NCI-H1694 (cell line): ENCODE measurements around the gene SMAP1.

Experiments used
- DNase-seq: peaks from one replicate; lab custom pipeline; 2025; lab: John Stamatoyannopoulos, UW

The SMAP1 gene

GRCh38 chr6:70667711-70668498, at the start of gene SMAP1:
Gene SMAP1, plus strand, starts transcription at chr6:70667883. Its CDS starts 141 bp downstream, at chr6:70668024.
- peak; percentile 58 for DNase-seq

DNA sequence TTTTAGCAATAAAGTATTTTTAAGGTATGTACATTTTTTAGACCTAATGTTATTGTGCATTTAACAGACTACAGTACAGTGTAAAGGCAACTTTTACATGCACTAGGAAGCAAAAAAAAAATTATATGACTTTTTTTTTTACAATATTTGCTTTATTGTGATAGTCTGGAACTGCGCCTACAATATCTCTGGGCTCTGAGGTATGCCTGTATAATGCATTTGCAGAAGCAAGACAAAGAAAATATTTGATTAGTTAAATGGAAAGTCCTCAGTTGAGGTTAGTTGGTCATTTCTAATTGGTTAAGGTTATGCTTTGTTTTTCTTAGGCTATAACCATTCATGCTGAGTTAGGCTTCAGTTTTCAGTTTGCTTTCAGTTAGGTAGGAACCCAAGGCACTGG, 46.9 kb upstream of the SMAP1 start:
- DNase-seq, result no peak

GRCh38 chr6:70622461-70622860, 45.2 kb upstream of the SMAP1 start:
- no peak for DNase-seq

- DNase-seq, result no peak
Observed at GRCh38 chr6:70625436-70625835, 42.2 kb upstream of the SMAP1 start.

DNA sequence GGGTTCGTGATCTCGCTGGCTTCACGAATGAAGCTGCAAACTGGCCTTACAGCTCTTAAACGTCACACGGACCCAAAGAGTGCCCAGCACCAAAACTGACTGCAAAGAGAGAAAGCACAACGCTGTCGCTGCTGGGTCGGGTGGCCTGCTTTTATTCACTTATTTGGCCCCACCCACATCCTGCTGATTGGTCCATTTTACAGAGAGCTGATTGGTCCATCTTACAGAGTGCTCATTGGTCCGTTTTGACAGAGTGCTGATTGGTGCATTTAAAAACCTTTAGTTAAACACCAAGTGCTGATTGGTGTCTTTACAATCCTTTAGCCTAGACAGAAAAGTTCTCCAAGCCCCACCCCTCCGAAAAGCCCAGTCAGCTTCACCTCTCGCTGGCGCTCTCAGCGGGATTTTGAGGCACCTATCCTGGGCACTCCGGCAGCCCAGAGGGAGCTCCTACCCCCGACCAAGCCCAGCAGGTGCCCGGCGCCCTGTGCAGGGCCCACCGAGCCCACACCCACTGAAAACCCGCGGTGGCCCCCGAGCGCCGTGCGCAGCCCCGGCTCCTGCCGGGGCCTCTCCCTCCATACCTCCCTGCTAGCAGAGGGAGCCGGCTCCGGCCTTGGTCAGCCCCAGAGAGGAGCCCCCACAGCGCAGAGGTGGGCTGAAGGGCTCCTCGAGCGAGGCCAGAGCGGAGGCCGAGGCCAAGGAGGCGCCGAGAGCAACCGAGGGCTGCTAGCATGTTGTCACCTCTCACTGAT, 40.0 kb upstream of the SMAP1 start:
- no peak for DNase-seq

- no peak for DNase-seq
Observed at GRCh38 chr6:70629929-70630328, 37.8 kb upstream of the SMAP1 start.

GRCh38 chr6:70633870-70634269, 33.8 kb upstream of the SMAP1 start:
- DNase-seq, result no peak

DNA sequence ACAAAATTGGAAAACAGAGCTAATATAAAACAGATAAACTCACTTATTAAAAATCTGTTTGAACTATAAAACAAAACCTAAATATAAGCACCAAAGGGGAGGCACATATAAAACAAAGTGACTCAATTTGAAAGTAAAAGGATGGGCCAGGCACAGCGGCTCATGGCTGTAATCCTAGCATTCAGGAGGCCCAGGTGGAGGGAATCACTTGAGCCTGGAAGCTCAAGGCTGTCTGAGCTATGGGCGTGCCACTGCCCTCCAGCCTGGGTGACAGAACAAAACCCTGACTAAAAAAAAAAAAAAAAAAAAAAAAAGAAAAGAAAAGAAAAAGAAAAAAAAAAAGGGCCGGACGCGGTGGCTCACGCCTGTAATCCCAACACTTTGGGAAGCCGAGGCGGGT, 31.1 kb upstream of the SMAP1 start:
- no peak for DNase-seq

DNA sequence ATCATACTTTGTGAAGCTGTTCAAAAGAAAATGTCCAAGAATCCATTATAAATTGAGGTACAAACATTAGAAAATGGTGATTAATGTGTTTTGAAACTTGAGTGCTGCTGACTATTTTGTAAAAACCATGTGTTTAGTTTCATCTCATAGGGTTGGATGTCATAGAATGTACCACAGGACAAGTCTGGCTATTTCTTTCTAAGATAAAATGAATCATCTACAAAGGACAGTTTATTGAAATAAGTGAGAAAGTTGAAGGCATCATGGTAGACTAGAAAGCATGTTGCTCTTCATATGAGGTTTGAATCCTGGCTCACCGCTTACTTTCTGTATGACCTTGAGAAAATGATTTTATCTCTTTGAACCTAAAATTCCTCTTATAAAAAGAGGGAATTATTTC, 29.2 kb upstream of the SMAP1 start:
- no peak for DNase-seq

- DNase-seq, result no peak
Observed at GRCh38 chr6:70651326-70651905, 16.3 kb upstream of the SMAP1 start.

- no peak for DNase-seq
Observed at GRCh38 chr6:70652216-70652615, 15.5 kb upstream of the SMAP1 start.

- no peak for DNase-seq
Observed at GRCh38 chr6:70657706-70658105, 10.0 kb upstream of the SMAP1 start.

GRCh38 chr6:70663881-70664466, 3.7 kb upstream of the SMAP1 start:
- peak; percentile 22 for DNase-seq

GRCh38 chr6:70666706-70667105, 977 bp upstream of the SMAP1 start:
- no peak for DNase-seq

GRCh38 chr6:70667256-70667710, 400 bp upstream of the SMAP1 start:
- no peak for DNase-seq

DNA sequence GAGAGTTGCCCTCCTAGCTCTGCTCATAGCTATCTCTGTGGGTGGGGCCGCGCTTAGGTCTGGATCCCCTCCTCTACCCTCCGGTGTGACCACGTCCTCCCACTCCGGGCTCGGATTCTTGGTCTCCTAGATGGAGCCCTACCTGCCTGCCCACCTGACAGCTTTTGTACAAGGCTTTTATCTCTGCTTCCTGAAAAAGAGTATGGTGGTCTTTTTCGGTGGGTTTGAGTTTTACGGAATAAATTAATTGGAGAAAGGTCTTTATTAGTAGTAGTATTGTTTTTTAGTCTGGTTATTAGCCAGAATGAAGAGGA, 773 bp downstream of the SMAP1 start:
- peak; percentile 39 for DNase-seq

- DNase-seq, result no peak
Observed at GRCh38 chr6:70669133-70669532, 1.4 kb downstream of the SMAP1 start.

DNA sequence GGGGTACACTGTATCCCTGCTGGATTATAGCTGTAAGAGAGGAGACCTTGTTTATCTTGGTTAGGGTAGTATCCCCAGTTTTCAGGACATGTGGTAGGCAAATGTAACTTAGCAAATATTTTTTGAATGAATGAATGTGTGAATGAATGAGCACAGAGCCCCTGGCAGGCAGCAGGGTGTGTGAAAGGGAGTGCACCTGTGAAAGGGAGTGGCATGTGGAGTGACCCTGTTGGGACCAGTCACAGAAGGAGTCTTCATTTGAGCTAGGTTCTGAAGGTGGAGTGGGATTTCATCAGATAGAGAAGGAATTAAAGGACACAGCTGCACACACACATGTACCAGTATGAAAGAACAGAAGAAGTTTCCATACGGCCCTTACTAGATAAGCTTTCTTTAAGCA, 4.9 kb downstream of the SMAP1 start:
- no peak for DNase-seq

- no peak for DNase-seq
Observed at GRCh38 chr6:70673054-70673453, 5.4 kb downstream of the SMAP1 start.

GRCh38 chr6:70673601-70674000, 5.9 kb downstream of the SMAP1 start:
- no peak for DNase-seq

DNA sequence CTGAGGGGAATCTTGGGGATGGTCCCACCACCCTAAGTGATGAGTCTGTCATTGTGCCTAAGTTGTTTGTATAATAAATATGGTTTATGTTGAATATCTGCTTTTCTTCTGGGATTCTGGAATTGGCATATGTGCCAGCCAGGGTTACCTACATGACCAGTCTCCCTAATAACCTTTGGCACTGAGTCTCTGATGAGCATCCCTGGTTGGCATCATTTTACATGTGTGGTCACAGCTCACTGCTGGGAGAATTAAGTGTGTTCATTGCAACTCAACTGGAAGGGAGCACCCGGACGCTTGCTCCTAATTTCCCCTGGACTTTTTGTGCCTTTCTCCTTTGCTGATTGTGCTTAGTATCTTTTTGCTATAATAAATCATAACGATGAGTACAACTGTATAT, 8.1 kb downstream of the SMAP1 start:
- DNase-seq, result no peak

DNA sequence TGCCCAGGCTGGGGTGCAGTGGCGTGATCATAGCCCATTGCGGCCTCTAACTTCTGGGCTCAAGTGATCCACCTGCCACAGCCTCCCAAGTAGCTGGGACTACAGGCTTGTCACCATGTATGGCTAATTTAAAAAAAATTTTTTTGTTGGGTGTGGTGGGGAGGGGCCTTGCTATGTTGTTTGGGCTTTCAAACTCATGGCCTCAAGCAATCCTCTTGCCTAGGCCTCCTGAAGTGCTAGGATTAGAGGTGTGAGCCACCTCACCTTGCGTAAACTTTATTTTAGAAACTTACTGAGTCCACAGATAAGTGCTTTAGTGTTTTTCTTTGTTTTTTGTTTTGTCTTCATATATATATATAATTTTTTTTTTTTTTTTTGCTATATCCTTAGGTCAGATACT, 9.1 kb downstream of the SMAP1 start:
- no peak for DNase-seq

GRCh38 chr6:70680396-70680795, 12.7 kb downstream of the SMAP1 start:
- no peak for DNase-seq
